PC-9 (cell line): ENCODE measurements around the gene PAPSS1.

Experiments
- CTCF ChIP-seq: fragments of 200-600 bp; sonication (generic); conservative IDR thresholded peaks from 2 replicates; pipeline ENCODE4 v1.6.1; 2017; ENCODE audit warnings: mixed run types, antibody characterized with exemption, mild to moderate bottlenecking, moderate library complexity
- EZH2 ChIP-seq: fragments of 200-600 bp; sonication (generic); IDR thresholded peaks from 2 replicates; pipeline ENCODE4 v1.8.0; 2017; ENCODE audit warnings: antibody characterized with exemption, low read depth

GRCh38 chr4:107631560-107631959, 88.5 kb downstream of the PAPSS1 start:
- TF ChIP-seq CTCF (no peak), EZH2 (no peak)
